NK-92 (cell line): ENCODE results near the gene THADA.

Experiments used
- DNase-seq: peaks from one replicate; lab custom pipeline; 2025; ENCODE audit not compliant: unreplicated experiment; lab: John Stamatoyannopoulos, UW

Gene THADA

DNA sequence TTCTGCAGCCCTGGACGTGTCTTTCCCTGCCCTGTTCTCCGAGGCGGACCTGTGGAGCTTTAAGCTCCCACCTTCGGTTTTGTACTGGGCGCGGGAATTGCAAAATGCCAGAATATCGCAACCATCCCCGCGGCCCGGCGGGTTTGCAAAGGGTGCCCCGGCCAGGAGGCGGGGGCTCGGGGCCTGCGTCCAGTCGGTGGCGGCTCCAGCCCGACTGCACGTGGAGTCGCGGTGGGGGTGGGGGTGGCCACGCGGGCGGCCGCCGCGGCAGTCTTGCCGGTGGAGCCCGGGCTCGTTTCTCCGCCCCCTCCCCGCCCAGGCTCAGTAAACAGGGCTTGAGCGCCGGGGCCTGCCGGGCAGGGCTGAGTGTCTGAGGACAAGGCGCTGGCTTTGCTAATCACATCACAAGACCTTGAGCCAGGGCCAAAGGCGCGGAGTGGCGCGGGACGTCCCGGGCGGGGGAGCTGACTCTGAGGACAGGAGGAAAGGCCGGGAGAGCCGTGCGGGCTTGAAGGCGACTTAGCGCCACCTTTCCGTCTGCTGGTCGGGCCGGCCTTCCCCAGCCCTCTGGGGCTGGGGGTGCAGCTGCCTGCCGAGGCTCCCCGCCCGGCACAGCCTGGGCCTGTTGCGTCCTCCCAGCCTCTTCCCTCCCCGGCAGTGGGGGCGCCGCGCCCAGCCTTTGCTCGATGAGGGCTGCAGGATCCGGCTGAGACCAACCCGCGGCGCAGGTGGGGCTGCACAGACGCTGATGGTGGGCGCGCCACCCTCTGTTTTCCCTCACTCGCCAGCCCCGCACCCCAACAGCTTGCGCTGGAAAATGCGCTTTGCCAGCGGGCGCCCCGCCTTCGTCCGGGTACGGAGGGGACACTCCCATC lies 368.6 kb downstream of the THADA start:
- no peak for DNase-seq

DNA sequence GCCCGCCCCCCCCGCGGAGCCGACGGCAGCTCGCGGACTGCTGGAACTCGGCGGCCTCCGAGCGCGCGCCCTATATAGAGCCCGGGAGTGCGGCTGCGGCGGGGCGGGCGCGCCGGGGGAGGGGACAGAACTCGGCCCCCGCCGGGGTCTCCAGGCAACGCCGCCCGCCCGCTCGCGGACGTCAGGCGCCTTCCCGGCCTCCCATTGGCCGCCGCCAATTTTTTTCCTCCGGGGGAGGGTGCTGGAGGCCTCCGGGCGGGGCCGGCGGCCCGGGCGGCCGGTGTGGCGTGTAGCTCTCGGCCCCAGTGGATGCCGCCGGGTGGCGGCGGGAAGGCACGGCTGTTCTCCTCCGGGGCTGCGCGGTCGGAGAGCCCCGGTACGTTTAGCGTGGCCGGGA lies 369.3 kb downstream of the THADA start, which contains the start of gene ZFP36L2:
Gene ZFP36L2, minus strand, starts transcription at position 49 of the 397 bp plus-strand sequence. CDS start 291 bp downstream, outside the sequence.
- peak; percentile 49 for DNase-seq

DNA sequence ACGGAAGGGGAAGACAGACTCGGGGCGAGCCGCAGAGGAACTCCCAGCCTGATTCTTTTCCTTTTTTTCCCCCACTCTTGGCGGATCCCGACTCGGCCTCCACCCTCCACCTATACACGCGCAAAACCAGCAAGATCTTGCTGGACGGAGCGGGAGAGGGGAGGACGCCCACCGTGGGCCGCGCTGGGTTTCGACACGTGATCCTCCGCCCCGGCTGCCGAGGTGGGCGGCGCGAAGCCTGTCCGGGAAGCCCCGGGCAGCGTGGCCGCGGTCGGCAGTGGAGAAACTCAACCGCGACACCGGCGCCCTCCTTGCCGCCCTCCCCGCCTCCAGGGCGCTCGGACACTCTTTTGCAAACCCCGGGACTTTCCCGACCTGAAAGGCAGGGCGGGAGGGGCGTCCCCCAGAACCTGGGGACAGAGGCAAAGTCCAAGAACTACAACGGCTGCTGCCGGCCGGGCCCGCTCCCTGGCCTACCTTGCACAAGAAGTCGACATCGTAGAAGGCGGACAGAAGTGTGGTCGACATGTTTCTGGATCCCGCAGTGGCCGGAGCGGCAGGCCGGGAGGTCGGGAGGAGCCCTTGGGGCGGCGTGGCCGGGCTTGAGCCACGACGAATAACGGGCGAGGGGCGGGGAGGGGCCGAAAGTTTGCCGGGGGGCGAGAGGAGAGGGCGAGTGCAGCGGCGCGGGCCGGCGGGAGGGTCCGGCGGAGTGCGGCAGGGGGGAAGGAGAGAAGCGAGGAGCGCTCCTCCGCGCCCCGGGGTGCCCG lies 369.9 kb downstream of the THADA start:
- DNase-seq: no peak

DNA sequence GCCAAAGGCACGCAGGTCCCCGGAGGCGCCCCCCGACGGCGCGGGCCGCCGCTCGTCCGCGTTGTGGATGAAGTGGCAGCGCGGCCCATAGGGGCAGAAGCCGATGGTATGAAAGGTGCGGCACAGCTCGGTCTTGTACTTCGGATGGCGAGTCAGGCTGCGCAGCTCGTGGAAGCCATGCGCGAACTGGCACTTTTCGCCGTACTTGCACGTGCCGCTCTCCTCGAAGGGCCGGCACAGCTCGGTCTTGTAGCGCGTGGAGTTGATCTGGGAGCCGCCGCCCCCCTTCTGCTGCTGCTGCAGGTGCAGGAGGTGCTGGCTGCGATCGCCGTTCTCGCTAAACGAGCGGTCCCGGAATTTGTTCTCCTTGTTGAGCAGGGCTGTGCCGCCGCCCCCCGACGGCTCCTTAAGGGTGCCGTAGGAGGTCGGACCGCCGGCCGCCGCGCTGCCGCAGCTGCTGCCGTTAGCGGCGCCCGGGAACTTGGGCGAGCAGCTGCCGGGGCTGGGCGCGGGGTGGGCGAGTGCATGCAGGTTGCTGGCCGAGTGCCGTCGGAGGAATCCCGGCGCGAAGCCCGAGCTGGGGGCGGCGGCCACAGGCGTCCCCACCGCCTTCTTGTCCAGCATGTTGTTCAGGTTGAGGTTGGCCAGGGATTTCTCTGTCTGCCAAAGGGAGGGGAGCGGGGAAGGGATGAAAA lies 370.6 kb downstream of the THADA start:
- DNase-seq: no peak

DNA sequence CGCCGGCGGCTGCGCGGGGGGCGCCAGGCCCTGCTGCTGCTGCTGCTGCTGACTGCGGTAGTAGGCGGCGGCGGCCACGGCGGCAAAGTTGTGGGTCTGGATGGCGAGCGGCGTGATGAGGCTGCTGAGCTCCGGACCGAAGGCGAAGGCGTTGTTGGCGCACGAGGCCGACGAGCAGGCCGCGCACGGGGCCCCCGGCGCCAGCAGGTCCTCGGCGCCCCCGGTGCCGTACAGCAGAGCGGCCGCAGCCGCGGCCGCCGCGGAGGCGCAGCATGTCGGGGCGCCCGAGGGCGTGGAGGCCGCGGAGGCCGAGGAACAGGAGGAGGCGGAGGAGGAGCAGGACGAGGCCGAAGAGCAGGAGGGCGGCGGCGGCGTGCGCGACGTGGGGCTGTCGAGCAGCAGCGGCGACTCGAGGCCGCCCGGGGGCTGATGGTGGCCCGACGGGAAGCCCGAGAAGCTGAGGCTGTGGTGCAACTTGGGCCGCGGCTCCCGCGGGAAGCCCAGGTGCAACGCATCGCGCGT lies 371.2 kb downstream of the THADA start:
- DNase-seq: no peak

DNA sequence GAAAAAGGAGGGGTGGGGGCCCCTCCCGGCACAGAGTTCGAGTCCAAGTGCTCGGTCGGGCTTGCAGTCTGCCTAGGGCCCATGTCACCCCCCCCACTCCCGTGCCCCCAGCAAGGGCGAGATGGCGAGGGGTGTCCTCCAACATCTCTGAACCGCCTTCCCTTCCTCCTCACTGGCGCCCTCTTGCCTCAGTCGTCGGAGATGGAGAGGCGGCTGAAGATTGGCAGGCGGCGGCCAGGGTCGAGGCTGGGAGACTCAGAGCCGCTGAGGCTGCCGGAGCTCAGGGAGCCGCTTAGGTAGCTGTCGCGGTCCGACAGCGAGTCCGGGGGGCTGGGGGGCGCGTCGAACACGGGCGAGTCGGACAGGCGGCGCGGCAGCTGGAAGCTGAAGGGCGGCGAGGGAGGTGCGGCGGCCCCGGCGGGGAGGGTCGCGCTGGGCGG lies 371.7 kb downstream of the THADA start:
- DNase-seq: no peak

DNA sequence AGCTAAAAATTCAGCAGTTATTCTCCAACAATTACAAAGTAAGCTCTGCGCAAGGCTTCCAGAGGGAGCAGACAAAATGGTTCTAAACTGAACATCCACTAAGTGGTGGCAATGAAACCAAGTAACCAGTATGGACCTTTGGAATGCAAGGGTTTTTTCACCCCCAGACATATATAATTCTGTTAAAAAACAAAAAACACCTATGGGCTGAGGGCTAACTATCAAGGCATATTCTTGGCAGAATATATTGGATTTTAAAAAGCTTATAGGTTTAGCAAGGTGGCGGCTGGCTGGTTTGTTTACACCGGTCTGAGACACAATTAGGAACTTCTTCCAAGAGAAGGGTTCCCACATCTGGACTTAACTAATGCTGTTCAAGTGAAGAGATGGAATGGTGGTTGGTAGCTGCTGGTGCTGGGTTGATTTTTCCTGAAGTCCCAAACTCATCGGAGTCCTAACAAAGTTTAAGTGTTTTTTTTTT lies 372.3 kb downstream of the THADA start:
- DNase-seq: no peak

DNA sequence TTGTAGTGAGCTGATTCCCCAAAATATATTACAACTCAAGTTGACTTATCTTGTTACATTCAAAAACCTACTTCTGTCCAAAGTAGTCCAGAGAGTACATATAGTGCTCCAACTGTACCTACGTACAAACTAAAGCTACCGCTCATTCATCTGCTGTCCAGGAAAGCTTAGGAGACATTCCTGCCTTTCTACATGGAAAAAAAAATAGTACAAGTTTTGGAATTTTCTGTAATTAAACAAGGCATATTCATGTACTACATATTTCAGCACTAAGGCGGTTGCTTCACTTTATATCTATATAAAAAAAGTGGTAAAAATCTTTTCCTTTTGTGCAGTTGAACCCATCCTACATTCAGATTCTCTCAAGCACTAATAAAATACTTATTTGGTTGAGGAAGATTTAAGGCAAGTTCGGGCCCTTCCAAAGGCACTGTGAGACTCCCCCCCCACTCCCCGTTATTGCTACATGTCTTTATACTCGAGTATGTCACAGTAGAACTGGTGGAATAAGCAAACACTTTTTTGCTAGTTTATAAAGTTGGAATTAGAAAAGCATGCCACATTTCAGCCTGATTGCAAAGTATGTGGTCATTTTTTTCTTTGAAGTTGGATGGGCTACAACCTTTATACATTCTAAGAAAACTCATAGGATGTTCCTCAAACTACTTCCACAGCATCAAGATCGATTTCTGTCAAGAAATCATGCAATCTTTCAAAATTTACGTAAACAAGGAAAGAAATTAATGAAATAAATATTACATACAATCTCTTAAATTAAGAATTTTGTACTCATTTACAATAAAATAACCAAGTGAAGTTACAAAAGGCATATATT lies 373.1 kb downstream of the THADA start:
- no peak for DNase-seq

DNA sequence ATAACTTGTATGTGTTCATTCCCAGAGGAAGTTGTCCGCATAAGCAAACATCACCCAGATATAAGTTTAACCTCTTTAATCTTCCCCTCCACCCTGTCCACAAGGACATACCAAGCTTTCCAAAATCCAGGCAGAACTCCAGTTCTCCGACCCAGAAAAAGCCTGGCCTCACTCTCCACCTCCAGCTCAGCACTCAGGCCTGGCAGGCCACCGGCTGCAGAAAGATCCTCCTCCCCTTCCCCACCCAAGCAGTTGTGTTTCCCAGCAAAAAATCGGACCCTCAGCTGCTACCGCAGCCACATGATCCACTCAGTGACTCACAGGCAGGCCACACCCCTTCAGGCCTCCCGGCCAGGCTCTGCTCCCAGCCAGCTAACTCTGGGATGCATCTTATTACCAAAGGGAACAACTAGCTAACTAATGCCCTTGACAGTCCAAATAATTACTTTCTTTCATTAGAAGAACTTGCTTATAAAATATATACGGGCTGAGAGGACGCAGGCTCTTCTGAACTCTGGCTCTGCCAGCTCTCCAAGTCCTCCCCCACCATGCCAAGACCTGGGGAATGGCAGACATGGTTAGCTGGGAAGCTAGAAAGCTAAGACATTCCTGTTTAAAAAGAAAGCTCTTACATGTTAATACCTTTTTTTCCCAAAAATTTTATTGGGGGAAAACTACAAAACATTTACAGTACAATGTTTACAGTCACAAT lies 373.9 kb downstream of the THADA start:
- no peak for DNase-seq

DNA sequence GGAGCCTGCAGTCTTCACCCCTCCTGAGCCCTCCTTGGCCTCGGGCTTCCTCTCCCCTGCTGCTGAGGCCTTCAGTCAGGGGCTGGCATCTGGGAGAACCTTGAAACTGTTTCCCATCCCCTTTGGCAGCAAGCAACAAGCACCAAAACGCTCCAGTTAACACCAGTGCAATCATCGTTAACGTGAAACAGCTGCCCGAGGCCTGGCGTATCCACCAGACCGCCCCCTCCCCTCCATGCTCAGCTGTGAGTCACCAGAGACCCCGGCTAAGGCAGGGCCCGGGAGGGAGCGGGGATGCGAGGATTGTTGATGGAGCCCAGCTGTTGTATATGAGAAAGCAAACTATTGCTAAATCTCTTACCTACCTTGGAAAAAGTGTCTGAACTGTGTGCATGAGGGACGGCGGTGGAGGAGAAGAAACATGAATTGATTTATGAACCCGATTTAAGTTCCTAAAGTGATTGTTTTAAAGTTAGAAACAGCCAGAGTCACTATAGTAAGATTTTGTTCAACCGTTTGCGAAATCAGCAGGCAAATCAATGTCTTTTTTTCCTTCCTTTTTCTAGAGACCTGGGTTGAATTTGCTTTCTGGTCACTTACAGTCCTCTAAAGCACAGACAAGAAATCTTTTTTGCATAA lies 374.6 kb downstream of the THADA start:
- no peak for DNase-seq

DNA sequence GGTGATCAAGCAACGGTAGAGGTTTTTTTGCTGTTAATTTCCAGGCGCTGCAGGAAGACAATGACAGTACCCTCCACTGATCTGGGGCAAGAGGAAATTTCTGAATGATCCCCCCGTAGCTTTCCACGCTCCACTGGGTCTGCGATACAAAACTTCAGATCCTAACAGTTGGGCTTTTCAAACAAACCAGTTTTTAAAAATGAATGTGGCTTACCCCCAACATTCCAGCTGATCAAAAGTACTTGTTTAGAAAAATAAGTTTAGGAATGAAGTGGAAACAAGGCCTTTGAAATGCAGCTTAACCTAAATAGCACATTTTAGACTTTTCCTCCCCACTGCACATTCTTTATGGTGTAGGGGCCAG lies 375.1 kb downstream of the THADA start:
- DNase-seq: no peak

DNA sequence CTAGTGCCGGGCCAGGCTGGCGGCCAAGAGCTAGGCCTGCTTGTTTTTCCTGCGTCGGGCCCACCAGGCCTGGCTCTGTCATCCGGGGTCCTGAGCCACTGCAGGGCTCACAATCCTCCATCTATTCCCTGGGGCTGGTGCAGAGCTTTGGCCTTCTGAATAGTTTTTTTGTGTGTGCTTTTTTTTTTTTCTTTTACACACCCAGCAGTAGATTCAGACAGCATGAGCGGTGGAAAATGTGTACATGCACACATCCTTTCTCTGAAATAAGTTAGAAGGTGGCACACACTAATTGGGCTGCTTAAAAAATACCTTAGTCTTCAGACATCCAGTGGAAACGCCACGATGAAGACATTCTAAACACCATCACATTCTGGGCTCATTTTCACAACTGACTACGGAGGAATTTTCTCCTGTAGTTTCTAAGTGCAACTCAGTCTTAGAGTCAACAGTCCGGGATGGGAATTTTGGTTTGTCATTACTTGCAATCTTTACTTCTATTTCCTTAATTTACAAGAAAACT lies 375.5 kb downstream of the THADA start:
- no peak for DNase-seq

DNA sequence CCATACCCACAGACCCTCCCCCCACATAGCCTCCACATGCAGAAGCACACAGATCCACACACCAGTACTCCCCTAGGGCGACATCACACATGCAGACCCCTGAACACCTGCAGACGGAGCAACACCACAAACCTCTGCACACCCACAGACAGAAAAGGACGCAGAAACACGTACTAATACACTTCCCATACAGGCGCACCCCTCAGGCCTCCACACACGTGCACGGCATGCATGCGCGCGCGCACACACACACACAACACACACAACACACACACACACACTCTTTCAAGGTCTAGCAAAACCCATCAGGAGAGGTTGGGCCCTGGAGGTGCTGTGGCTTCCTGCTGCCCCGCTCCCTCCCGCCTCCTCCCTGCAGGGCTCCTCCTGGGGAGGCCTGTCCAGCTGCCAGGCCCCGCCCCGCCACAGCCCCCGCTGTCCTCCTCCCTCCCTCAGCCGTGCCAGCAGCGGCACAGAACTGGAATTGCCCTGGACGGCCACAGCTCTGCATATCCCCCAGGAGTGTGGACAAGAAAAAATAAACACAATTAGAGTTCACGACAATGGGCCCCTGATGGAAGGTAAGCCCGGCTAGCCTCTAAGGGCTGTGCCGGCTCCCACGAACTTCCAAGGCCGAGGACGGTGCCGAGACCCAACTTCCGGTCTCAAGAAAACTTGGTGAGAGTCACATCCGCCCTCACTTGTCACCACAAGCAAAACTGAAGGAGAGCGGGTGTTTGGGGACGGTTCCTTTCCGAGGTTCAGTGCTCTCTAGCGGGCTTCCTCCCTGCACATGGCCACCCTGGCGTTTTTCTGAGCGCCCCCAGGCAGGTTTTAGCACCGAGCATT lies 376.2 kb downstream of the THADA start:
- DNase-seq: no peak

DNA sequence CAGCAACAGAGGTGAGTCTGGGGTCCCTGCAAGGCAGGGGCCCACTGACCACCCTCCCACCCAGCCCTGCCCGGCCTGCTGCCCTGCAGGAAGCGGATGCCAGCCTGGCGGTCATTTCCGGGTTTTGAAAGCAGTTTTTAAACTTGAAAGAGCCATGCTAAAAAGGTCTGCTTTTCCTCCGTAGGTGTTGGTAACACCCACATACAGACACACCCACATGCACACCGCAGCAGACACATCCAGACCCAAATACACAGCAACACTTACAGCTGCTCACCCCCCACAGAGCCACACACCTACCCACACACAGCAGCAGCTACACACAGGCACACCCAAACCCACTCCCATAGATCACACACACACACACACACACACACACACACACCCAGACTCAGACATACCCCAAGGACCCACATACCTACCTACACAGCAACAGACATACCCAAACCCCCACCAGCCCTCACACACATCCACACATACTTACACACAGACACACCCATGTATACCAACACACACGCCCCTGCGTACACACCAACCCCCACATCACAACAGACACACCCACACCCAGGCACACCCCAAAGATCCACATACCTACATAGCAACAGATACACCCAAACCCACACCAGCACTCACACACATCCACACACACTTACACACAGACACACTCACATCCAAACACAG lies 377.0 kb downstream of the THADA start:
- DNase-seq: no peak

DNA sequence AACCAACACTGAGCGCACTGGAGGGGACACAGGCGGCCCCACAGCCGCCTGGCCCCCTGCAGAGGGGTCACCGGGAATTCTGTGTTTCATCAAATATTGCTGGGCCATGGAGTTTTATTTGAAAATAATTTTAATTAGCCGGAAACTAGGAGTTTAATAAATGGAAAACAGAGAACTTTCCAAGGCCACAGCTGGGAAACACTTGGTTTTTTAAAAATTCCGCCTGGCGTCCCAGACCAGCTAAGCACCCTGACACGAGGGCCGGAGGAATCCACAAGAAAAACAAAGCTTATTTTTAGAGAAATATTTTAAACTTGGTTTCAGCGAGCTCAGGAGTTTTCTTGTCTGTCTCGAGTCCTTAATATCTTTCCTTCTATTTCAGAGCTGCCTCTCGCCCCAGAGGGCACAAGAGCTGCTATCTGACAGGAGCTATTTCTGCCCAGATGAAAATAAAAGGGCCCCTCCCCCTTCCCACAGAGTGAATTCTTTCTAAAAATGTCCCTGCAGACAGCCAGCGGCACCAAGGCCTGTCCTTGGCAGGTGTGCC lies 377.6 kb downstream of the THADA start:
- DNase-seq: no peak

DNA sequence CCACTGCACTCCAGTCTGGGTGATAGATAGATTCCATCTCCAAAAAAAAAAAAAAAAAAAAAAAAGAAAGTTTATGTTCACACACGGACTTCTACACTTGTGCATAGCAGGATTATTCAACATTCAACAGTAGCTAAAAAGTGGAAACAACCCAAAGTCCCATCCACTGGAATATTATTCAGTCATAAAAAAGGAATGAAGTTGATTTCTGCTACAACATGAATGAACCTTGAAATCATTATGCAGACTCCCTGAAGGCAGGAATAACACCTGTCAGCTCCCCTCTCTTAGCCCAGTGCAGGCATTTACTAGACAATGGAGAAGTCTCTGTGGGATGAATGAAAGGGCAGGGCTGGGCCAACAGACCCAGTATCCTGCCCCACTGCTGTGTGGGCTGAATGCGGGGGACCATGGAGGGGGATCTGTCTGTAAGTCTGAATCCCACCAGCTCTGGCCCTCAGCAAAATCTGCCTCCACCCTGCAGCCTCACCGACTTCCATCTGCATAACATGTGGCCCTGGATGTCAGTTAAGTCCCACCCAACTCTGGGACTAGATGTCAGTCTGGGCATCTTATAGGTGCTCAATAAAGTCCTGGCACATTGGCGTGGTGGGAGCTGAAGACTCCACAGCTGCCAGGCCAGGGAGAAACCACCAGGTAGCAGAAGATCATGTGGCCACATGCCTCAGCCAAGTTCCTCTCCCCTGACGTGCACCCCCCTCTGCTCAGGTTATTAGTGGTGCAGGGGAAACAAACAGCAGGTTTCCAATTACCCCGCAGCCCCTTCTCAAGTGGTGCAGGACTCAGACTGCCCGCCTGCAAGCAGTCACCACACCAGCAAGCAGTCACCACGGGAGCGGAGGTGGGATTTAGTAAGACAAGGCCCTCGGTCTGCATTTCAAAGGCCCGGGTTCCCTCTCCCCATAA lies 378.3 kb downstream of the THADA start:
- no peak for DNase-seq
